ENCODE measurements around the gene FDXR.

GRCh38 chr17:74816905-74817620 lies 55.7 kb downstream of the FDXR start:
- TF ChIP-seq GATA3 (IDR thresholded peaks at IDR 0.05; ENCODE audit: low read depth, low read length) (no peak), GATA2 (IDR thresholded peaks at IDR 0.05; ENCODE audit: low read depth, low read length) (no peak)

Measured in SH-SY5Y (cell line).